GM18505 (cell line): ENCODE data around the gene CELF4.

ENCODE experiments used
- ATAC-seq: cut with Tn5 transposase; IDR thresholded peaks from one replicate; pipeline ENCODE4 v1.9.1; 2021; ENCODE audit not compliant: unreplicated experiment
- POLR2A ChIP-seq: IDR thresholded peaks from 4 replicates; pipeline ENCODE4 v1.6.1; 2011; ENCODE audit warnings: borderline replicate concordance; ENCODE audit not compliant: insufficient read depth, insufficient read length; ENCODE audit errors: extremely low read depth

CELF4 gene

DNA sequence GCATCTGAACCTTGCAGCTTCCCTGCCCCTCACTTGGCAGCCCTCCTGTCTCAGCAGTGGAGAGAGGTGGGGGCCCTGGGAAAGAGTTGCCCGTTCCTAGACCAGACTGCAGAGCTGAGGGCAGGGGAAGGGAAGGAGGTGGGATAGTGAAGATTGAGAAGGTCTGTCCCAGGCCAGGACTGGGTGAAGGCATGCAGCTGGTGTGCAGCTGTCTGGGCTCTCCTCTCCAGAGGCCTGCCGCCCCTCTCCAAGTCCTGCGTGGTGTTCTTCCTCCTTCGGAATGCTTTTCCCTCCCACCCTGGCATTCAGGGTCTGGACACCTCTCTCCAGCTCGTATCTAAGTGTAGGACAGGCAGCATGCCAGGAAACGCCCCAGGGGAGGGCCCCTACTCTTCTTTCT is 323.5 kb downstream of the CELF4 start:
- no peak for TF ChIP-seq POLR2A
- ATAC-seq, result no peak

DNA sequence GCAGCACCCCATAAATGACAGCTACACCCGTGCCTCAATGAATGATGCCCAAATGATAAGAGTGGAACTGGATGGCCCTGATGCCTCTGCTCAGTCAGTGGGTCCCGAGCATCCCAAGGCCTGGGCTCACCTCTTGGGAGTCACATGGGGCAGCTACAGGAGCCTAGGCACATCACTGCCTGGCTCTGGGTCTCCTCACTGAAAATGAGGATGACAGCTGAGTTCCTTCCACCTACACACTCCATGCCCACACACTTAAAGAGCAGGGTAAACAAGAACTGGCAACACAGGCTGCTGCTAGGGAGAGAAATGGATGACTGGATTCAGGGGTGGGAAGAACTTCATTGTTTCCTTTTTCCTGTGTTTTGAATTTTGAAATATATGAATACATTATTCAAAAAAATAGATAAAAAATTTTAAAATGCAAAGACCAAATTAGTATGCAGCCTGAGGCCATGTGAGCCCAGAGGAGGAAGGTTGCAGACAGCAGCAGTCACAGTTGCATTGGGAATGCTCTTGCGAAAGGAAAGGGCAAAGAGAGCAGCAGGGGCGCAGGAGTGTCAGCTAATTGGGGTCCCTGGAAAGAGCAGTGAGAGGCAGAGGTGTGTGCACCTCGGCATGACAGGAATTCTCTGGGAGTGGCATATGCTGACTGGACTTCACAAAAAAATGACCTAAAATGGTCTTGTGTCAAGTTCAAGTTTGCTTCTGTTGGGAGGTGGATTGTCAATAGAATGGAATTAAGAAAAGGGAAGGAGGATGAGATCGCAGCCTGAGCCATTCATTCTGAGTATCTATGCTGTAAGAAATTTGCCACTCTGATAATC is 327.1 kb downstream of the CELF4 start:
- TF ChIP-seq POLR2A, result no peak
- no peak for ATAC-seq

DNA sequence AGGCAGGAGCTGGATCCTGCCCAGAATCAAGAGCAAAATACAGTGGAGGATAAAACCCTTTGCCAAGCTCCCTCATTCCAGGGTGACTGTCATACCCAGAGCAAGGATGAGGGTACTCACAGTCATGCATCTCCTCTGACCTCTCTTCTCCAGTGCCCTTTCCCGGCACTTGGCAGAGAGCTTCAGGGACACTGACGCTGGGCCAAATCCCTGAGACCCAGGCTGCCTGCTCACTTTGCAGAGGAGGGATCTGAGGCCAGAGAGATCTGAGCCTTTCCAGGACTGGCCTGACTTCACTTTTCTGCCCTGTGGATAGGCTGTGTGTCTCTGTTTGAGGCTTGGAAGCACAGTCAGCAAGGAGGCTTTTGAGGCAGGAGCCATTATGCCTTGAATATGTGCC is 330.0 kb downstream of the CELF4 start:
- no peak for ATAC-seq
- no peak for TF ChIP-seq POLR2A

DNA sequence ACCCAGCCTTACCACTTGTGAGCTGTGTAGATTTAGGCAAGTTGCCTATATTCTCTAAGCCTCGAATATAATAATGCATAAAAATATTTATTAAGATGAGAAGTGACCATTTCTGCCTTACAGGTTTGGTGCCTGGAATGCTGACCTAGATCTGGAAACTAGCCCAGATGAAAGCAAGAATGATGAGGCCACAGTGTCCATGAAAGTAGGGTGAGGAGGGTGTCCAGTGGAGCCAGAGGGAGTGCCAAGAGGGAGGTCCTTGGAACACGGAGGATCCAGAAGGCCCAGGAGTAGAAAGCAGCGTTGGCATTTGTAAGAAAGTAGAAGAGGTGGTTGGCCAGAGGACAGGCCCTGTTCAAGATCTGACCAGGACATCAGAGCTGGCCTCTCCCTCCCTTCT is 334.3 kb downstream of the CELF4 start:
- no peak for ATAC-seq
- no peak for TF ChIP-seq POLR2A

DNA sequence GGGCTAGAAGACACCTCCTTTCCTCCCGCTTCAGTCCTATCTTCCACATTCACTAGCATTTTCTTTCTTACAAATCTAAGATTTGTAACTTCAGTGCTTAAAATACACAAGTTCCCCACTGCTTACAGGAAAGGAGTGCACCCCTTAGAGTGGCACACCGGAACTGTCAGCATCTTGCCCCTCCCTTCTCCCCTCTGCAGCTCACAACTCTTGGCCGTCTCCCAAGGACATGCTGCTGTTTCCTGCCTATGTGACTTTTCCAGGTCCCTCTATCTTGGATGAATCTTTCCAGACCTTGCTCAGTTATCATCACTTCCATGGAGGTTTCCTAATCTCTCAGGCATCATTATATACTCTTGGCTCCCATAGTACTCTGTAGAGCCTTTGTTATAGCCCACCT is 334.8 kb downstream of the CELF4 start:
- ATAC-seq, result no peak
- no peak for TF ChIP-seq POLR2A

DNA sequence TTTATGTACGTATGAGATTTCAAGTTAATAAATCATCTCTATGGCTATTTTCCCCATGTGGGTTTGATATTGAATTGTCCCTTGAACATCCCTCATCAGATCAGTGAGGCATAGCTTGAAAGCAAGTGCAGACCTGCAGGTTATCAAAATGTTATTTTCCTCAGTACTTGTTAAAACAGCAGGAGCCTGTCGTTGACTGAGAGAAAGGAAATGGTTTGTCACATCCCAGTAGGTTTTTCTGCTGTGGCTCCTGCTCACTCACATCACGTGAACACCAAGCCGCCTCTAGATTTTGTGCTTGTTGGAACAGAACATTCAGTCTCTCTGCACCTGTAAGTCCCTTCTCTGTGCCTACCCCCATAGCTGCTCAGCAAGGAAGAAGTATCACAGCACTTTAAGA is 340.3 kb downstream of the CELF4 start:
- TF ChIP-seq POLR2A, result no peak
- ATAC-seq, result no peak

DNA sequence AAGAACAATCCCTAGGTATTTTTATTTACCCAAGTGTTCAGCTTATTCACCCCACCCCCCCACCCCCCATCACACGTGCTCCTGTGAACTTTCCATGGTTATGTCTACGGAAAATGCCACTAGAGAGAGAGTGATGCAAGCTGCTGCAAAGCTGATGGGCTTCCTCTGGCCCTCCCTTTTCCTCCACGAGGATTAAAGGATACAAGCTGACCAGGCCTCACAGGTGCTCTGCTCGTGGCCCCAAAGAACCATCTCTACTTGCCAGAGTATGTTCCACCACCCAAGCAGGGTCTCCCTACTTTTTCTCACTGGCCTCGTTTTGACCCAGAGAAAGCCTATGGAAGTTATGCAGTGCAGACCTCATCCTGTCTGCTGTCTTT is 342.6 kb downstream of the CELF4 start:
- ATAC-seq, result no peak
- TF ChIP-seq POLR2A, result no peak

DNA sequence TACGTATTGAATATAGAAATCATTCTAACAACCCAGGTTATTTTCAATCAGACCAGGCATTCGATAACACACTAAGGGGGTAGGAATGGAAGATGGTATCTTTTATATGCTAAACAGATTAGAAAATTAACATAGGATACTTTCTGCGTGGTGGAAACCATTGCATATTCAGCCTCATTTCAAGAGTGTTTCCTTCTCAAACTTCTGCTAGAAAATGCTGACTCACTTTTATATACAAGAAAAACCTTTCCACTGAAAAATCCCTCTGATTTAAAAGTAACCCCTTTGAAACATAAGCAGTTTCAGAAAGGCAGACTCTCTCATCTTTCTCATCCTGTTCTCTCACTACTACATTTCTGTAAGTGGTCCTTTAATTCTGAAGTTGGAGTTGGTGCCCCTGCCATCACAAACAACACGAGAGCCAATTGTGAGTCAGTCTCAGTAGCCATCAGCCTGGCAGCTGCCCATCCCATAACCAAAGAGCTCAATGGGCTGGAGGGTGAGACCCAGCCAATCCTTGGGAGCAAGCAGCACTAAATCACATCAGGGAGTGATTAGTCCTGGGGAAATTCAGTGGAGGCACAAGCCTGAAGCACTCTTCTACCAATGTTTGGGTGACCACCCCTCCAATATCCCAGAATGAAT is 343.1 kb downstream of the CELF4 start:
- no peak for ATAC-seq
- no peak for TF ChIP-seq POLR2A

DNA sequence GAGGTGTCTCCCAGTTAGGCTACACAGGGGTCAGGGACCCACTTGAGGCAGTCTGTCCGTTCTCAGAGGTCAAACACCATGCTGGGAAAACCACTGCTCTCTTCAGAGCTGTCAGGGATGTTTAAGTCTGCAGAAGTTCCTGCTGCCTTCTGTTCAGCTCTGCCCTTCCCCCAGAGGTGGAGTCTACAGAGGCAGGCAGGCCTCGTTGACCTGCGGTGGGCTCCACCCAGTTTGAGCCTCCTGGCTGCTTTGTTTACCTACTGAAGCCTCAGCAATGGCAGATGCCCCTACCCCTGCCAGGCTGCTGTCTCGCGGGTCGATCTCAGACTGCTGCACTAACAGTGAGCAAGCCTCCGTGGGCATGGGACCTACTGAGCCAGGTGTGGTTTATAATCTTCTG is 346.3 kb downstream of the CELF4 start:
- TF ChIP-seq POLR2A, result no peak
- no peak for ATAC-seq

DNA sequence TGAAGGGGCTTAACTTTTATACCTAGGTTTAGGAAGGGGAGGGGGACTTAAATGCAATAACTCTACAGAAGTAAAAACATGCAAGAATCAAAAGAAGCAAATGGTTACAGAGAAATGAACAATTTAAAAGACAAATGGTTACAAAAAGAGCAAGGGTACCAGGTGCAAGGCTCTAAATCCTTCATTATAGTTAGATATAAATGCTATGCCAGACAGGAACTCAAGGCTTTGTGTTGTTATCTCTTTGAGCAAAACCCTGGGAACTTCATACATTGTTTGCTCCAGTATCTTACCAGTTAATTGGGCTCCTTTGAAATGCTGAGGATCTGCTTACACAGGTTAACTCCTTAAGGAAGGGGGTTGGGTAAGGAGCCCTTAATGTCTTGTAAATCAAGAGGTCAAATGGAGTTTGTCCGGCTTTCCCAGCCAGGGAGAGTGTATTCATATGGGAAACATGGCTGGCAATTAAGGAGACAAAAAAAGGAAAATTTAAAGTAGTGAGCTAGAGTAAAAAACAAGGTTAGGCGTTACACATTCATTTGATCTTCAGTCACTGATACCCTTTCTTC is 347.5 kb downstream of the CELF4 start:
- no peak for TF ChIP-seq POLR2A
- ATAC-seq, result no peak

DNA sequence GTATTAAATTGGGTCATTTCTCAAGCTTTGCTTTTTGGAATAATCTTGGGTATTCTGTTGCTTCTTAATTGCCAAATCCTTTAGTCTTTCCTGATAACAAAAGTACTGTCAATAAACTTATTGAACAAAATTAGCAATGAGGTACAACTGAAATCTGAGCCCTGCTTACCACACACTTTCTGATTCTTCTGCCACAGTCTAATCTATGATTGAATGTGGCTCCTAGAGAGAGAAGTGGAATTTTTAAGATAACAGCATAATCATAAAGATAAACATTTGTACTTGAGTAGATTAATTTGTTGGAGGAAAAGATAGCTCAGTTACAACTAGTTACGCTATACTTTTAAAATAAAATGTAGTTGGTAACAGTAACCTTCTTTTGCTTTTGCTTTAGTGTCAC is 354.8 kb downstream of the CELF4 start:
- no peak for TF ChIP-seq POLR2A
- no peak for ATAC-seq

DNA sequence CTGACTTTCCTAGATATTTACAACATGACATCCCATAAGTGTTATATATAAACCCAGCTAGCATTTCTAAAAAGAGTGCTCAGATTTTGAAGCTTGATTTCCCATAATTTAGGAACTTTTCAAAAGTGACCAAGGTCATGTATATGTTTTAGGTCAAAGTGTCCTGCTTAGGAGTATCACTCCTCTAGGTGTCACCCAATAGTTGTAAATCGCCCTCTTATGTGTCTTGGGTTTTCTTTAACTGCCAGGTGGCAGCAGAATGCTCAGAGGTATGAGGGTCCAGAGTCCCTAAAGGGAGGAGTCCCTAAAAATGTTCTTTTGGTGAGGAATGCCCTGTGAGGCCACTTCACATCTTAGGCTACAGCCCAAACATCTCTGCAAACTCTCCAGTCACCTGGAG is 358.3 kb downstream of the CELF4 start:
- no peak for ATAC-seq
- TF ChIP-seq POLR2A, result no peak

DNA sequence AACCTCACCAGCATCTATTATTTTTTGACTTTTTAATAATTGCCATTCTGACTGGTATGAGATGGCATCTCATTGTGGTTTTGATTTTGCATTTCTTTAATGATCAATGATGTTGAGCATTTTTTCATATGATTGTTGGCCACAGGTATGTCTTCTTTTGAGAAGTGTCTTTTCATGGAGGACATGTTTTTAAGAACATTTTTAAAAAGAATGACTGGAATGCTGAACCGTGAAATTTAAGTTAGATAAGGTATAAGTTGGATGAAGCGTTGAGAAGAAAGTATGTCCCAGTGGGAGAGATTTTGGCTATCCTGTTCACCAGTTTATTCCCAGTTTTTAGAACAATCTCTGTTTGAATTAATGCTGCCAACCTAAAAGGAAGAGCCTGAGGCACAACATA is 365.9 kb downstream of the CELF4 start:
- no peak for TF ChIP-seq POLR2A
- ATAC-seq, result no peak
